T-helper 9 cell (primary cell): Measurements from ENCODE around the gene PIP4K2B.

Source experiments
- DNase-seq: peaks from one replicate; pipeline ENCODE4 v3.0.0-alpha.2; 2020

Gene PIP4K2B

GRCh38 chr17:38777641-38778250 is 21.6 kb downstream of the PIP4K2B start:
- DNase-seq = no peak

GRCh38 chr17:38773258-38773657 is 26.1 kb downstream of the PIP4K2B start:
- no peak for DNase-seq

GRCh38 chr17:38768417-38768816 is 30.9 kb downstream of the PIP4K2B start:
- no peak for DNase-seq

- DNase-seq = no peak
Measured at GRCh38 chr17:38766341-38766740, 33.0 kb downstream of the PIP4K2B start.

GRCh38 chr17:38762231-38762630 is 37.1 kb downstream of the PIP4K2B start:
- no peak for DNase-seq

GRCh38 chr17:38761612-38762011 is 37.7 kb downstream of the PIP4K2B start:
- DNase-seq = no peak

- DNase-seq = no peak
Measured at GRCh38 chr17:38753071-38753506, 46.3 kb downstream of the PIP4K2B start.

GRCh38 chr17:38752308-38753070 is 46.9 kb downstream of the PIP4K2B start, which contains the start of gene PSMB3:
Gene PSMB3 (plus strand): TSS chr17:38752741. CDS start chr17:38752827, 86 bp downstream.
- DNase-seq = peak; percentile 88

GRCh38 chr17:38751808-38752307 is 47.5 kb downstream of the PIP4K2B start:
- peak; percentile 65 for DNase-seq

GRCh38 chr17:38751144-38751807 is 48.1 kb downstream of the PIP4K2B start:
- DNase-seq = no peak

GRCh38 chr17:38750312-38751121 is 48.8 kb downstream of the PIP4K2B start:
- no peak for DNase-seq

- DNase-seq = no peak
Measured at GRCh38 chr17:38750044-38750311, 49.4 kb downstream of the PIP4K2B start.

- DNase-seq = no peak
Measured at GRCh38 chr17:38749223-38750043, 49.9 kb downstream of the PIP4K2B start.

- DNase-seq = no peak
Measured at GRCh38 chr17:38748892-38749222, 50.5 kb downstream of the PIP4K2B start.

- no peak for DNase-seq
Measured at GRCh38 chr17:38748149-38748891, 51.0 kb downstream of the PIP4K2B start, which contains the start of gene PCGF2. Gene PCGF2 (minus strand): TSS chr17:38748336. CDS start chr17:38740402, 7,934 bp downstream.

GRCh38 chr17:38747463-38748148 is 51.8 kb downstream of the PIP4K2B start:
- no peak for DNase-seq

- DNase-seq = no peak
Measured at GRCh38 chr17:38746849-38747462, 52.4 kb downstream of the PIP4K2B start.

GRCh38 chr17:38746004-38746848 is 53.1 kb downstream of the PIP4K2B start:
- no peak for DNase-seq

- no peak for DNase-seq
Measured at GRCh38 chr17:38745545-38745944, 53.8 kb downstream of the PIP4K2B start.
